Uterus (tissue), 4 donors: Measurements from ENCODE around the gene PNMA8C. TPM values are rescaled to one million over a fixed set of nuclear protein-coding genes. Genes with fewer than 3 reads are reported as not detected.

Experiments
- DNase-seq, 2 donors: peaks; one replicate each; pipeline ENCODE4 v3.0.0-alpha.2; 2019 to 2020
- H3K27ac ChIP-seq, 2 donors: fragments of 200-600 bp; sonication (generic); 1 replicate in 1 of 2; 2 replicates in 1 of 2; pipeline ENCODE4 v1.5.1; 2016 to 2018
- H3K27me3 ChIP-seq, 2 donors: fragments of 200-600 bp; sonication (generic); one replicate each; pipeline ENCODE4 v1.5.1; 2018 to 2019; ENCODE audit warnings: control low read depth in 1 of 2
- H3K36me3 ChIP-seq, 2 donors: fragments of 200-600 bp; sonication (generic); one replicate each; pipeline ENCODE4 v1.5.1; 2019; ENCODE audit warnings: control low read depth in 1 of 2
- H3K4me1 ChIP-seq, 2 donors: fragments of 200-600 bp; sonication (generic); one replicate each; pipeline ENCODE4 v1.5.1; 2018 to 2019; ENCODE audit warnings: control low read depth in 1 of 2
- H3K4me3 ChIP-seq, 2 donors: fragments of 200-600 bp; sonication (generic); 1 replicate in 1 of 2; 2 replicates in 1 of 2; pipeline ENCODE4 v1.5.1; 2018 to 2019; ENCODE audit warnings: mild to moderate bottlenecking in 1 of 2
- H3K9me3 ChIP-seq, 2 donors: fragments of 200-600 bp; sonication (generic); one replicate each; pipeline ENCODE4 v1.5.1; 2019; ENCODE audit warnings: control low read depth in 1 of 2
- POLR2A ChIP-seq, 2 donors: fragments of 450-650 bp; IDR thresholded peaks; one replicate each; pipeline ENCODE4 v1.6.1; 2016; ENCODE audit warnings: antibody characterized with exemption in 2 of 2, mild to moderate bottlenecking in 1 of 2, moderate library complexity in 1 of 2
- intact Hi-C: fragments of 100-400 bp; cut with DNase I; formaldehyde crosslinking; loops from one replicate; pipeline ENCODE4 v1.15.1; 2023; ENCODE audit warnings: low total_unique reads
- total RNA-seq, 4 donors: library from RNA; depleted of rRNA in 3 of 4; stranded (reverse); fragments of >200 nt in 3 of 4; gene quantifications; one replicate each; pipeline versions ENCODE4 v1.1.0 to v1.2.4, GENCODE V29; 2014 to 2023
- TF ChIP-seq, protein P1 (sequence below), 4 experiments: fragments of 200-600 bp in 2 of 4; fragments of 450-650 bp in 2 of 4; sonication (generic) in 2 of 4; IDR thresholded peaks; one replicate each; pipeline ENCODE4 v1.5.1; 2016 to 2019; ENCODE audit warnings: antibody characterized with exemption in 4 of 4, mild to moderate bottlenecking in 2 of 4, moderate library complexity in 1 of 4
- donor health status: DM: yes; HTN: yes; CAD: no.

Gene PNMA8C
- total RNA-seq, 4 donors from 2014 or later: under 0.01 to 3.7 (median 0.73) TPM; not detected in 1

DNA sequence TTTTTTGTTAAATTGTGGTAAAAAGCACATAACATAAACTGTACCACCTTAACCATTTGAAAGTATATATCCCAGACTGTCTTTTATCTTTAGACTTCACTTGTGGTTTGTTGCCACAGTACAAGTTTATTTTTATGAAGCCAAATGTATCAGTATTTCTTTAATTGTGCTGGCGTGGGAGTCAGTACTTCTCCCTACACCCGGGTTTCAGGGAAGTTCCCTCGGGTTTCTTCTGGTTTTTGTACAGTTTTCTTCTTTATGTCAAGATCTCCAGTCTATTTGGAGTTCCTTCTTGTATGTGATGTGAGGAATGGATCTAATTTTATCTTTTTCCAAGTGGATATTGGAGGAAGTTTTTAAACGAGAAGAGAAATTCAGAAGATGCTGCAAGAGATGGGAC is 35.9 kb downstream of the PNMA8C start:
- intact Hi-C loops: no loop called here
- H3K27ac ChIP-seq: peak overlapping the region; percentile 40 to 56
- no peak for DNase-seq
- H3K9me3 ChIP-seq: no peaks in the 10 kb centered on the region
- no peaks in the 10 kb centered on the region for H3K36me3 ChIP-seq
- no peaks in the 10 kb centered on the region for H3K27me3 ChIP-seq
- TF ChIP-seq, protein P1, sequence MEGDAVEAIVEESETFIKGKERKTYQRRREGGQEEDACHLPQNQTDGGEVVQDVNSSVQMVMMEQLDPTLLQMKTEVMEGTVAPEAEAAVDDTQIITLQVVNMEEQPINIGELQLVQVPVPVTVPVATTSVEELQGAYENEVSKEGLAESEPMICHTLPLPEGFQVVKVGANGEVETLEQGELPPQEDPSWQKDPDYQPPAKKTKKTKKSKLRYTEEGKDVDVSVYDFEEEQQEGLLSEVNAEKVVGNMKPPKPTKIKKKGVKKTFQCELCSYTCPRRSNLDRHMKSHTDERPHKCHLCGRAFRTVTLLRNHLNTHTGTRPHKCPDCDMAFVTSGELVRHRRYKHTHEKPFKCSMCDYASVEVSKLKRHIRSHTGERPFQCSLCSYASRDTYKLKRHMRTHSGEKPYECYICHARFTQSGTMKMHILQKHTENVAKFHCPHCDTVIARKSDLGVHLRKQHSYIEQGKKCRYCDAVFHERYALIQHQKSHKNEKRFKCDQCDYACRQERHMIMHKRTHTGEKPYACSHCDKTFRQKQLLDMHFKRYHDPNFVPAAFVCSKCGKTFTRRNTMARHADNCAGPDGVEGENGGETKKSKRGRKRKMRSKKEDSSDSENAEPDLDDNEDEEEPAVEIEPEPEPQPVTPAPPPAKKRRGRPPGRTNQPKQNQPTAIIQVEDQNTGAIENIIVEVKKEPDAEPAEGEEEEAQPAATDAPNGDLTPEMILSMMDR (IDR thresholded peaks at IDR 0.05): no peak
- TF ChIP-seq POLR2A (IDR thresholded peaks at IDR 0.05): no peak
- H3K4me1 ChIP-seq: no peaks in the 10 kb centered on the region
- H3K4me3 ChIP-seq: no peak overlapping the region

DNA sequence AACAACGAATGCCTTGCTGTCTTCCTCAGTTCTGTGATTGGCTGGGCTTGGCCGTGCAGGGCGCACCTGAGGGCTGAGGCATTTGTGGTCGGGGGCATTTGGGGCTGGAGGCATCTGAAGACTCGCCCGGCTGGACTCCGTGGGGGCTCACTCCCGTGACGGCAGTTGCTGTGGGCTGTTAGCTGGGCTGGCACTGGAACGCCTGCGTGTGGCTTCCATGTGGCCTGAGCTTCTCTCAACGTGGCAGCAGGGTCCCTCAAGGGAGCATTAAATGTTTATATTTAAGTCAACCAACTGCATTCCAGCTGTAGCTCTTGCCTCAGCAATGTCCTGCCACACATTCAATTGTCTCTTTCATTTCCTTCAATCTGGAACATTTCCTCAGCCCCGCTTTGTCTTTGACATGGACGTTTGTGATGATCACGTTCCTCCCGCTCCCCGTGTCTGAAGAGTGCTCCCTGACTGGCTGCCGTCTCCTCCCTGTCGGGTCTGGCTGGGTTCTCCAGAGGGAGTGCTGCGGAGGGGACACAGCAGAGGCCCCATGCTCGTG is 36.4 kb downstream of the PNMA8C start:
- no peaks in the 10 kb centered on the region for H3K4me1 ChIP-seq
- no peak for TF ChIP-seq POLR2A (IDR thresholded peaks at IDR 0.05)
- TF ChIP-seq, protein P1 (IDR thresholded peaks at IDR 0.05): no peak
- H3K27me3 ChIP-seq: no peaks in the 10 kb centered on the region
- no peaks in the 10 kb centered on the region for H3K36me3 ChIP-seq
- H3K27ac ChIP-seq: peak overlapping the region; percentile 40 to 56
- DNase-seq: no peak
- no peaks in the 10 kb centered on the region for H3K9me3 ChIP-seq
- intact Hi-C loops: no loop called here
- no peak overlapping the region for H3K4me3 ChIP-seq

DNA sequence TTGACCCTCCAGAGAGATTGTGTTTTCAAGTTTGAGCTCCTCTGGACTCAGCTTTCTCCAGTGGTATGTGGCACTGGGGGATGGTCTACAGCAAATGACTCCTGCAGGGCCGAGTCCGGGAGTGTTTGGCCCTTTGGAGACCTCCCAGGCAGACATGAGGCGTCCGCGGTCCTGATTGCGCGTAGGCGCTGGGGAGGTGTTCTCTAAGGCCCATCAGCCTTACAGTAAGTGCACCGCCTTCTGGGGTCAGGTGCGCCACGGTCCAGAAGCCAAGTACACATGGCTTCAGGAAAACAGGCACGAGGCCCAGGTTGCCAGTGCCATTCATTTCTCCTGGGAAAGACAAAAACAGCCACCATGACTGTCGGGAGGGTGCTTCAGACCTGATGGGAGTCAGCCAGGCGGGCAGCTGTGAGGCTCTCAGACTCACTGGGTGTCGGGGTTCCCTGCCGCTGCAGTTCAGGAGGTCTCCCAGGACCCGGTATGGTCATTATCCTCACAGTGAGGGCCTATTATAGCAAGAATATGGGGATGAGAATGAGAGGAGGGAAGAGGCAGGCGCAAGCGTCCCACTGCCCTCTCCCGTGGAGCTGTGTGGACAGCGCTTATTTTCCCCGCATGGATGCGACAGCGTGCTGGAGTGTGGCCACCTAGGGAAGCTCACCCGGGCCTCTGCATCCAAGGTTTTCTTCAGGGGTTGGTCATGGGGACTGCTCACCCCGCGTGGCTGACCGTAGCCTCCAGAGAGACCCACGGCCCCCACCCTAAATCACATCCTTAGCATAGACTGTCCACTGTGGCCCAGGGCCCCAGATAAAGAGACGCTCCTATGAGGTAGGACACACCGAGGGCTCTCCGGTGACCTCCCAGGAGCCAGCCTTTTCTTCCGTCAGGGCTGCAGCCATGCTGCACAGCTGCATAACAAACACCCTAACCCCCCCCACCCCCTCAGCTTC is 37.2 kb downstream of the PNMA8C start:
- intact Hi-C loops: no loop called here
- H3K27me3 ChIP-seq: no peaks in the 10 kb centered on the region
- H3K27ac ChIP-seq: peak overlapping the region; percentile 40 to 56
- no peak for TF ChIP-seq POLR2A (IDR thresholded peaks at IDR 0.05)
- TF ChIP-seq, protein P1 (IDR thresholded peaks at IDR 0.05): no peak
- no peaks in the 10 kb centered on the region for H3K36me3 ChIP-seq
- H3K4me3 ChIP-seq: no peak overlapping the region
- no peaks in the 10 kb centered on the region for H3K4me1 ChIP-seq
- no peak for DNase-seq
- no peaks in the 10 kb centered on the region for H3K9me3 ChIP-seq

DNA sequence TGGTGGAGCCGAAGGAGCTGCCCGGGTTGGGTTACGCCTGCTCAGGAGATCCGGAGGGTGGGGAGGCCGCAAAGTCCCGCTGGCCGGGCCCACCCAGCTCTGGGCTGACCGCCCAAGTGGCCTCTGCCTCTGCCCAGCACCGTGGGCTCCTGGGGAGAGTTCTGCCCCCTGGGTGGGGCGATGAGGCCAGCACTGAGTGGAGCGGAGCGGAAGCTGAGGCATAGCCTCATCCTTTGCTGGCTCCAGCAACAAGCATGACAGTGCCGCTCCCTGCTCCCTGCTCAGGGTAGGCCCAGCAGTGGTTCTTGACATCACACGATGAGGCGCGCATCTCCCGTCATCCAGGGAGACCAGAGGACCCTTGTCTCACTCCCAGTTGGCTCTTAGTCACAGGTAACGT is 37.9 kb downstream of the PNMA8C start:
- no peak overlapping the region for H3K27ac ChIP-seq
- intact Hi-C loops: no loop called here
- H3K36me3 ChIP-seq: no peaks in the 10 kb centered on the region
- H3K27me3 ChIP-seq: no peaks in the 10 kb centered on the region
- DNase-seq: no peak
- H3K4me3 ChIP-seq: no peak overlapping the region
- no peaks in the 10 kb centered on the region for H3K9me3 ChIP-seq
- TF ChIP-seq, protein P1 (IDR thresholded peaks at IDR 0.05): no peak
- TF ChIP-seq POLR2A (IDR thresholded peaks at IDR 0.05): no peak
- no peaks in the 10 kb centered on the region for H3K4me1 ChIP-seq
